OCI-LY7 (cell line): ENCODE measurements around the gene PCDH18.

ENCODE experiments used
- CTCF ChIP-seq: fragments of 200-600 bp; sonication (generic); conservative IDR thresholded peaks from 2 replicates; pipeline ENCODE4 v1.5.1; 2014; ENCODE audit warnings: mild to moderate bottlenecking, antibody characterized with exemption, low read length, moderate library complexity, mixed read lengths
- EZH2phosphoT487 ChIP-seq: fragments of 200-600 bp; sonication (generic); IDR thresholded peaks from 2 replicates; pipeline ENCODE4 v1.6.1; 2018; ENCODE audit warnings: low read depth, borderline replicate concordance, mild to moderate bottlenecking, mixed run types, antibody characterized with exemption, low read length, moderate library complexity, mixed read lengths

DNA sequence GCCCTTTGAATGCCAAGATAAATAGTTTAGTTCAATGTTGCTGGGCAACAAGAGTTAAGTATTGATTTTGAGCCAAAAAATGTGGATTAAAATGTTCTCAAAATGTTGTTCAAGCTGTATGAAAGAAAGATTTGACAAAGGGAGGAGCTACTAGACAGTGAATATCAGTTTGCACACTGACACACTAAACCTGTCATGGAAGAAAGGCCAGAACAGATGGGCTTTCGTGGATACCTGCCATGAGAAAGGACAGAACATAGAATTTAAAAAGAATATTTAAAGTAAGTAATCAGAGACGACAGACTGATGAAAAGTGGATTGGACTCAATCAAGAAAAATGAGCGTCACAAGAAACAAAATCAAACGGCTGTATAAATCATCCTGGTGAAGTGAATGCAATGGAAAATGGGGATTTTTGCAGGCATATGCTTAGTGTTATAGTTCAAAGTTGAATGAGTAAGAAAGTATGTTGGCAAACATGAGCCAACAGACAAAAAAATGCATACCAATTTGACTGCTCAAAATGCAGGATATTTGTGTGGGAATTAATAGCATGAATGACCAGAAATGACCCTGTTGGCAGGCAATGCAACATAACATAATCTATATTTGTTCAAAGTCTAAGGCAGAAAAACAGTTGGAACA, 7.4 kb downstream of the PCDH18 start:
- TF ChIP-seq CTCF (no peak), EZH2phosphoT487 (no peak)
